GM19328 (cell line): ENCODE measurements around the gene SLC22A16.

Experiments used
- ATAC-seq: cut with Tn5 transposase; IDR thresholded peaks from one replicate; pipeline ENCODE4 v1.9.1; 2021; ENCODE audit warnings: mild to moderate bottlenecking, moderate library complexity; ENCODE audit not compliant: unreplicated experiment

SLC22A16 gene

GRCh38 chr6:110408901-110409300 lies 67.5 kb downstream of the SLC22A16 start:
- ATAC-seq: no peak

- ATAC-seq: no peak
Measured at GRCh38 chr6:110404607-110405006, 71.8 kb downstream of the SLC22A16 start.

GRCh38 chr6:110401585-110402176 lies 74.7 kb downstream of the SLC22A16 start:
- ATAC-seq: no peak

GRCh38 chr6:110400208-110400607 lies 76.2 kb downstream of the SLC22A16 start:
- ATAC-seq: no peak

- no peak for ATAC-seq
Measured at GRCh38 chr6:110399219-110400071, 77.0 kb downstream of the SLC22A16 start.

- ATAC-seq: no peak
Measured at GRCh38 chr6:110398778-110399177, 77.6 kb downstream of the SLC22A16 start.

DNA sequence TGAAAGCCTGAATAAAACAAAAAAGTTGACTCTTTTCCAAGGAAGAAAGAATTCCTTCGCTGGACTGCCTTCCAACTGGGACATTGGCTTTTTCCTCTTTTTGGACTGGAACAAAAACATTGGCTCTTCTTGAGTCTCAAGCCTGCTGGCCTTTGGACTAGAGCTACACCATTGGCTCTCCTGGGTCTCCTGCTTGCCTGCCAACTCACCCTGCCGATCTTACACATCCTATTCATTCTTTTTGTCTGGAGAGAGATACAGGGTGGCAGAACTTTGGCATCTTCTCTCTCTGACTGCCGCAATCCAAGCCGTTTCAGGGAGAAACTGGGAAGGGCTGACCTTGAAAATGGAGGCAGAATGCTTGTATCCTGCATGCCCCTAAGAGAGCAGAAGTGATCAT lies 81.2 kb downstream of the SLC22A16 start:
- no peak for ATAC-seq

- no peak for ATAC-seq
Measured at GRCh38 chr6:110394409-110394808, 82.0 kb downstream of the SLC22A16 start.

DNA sequence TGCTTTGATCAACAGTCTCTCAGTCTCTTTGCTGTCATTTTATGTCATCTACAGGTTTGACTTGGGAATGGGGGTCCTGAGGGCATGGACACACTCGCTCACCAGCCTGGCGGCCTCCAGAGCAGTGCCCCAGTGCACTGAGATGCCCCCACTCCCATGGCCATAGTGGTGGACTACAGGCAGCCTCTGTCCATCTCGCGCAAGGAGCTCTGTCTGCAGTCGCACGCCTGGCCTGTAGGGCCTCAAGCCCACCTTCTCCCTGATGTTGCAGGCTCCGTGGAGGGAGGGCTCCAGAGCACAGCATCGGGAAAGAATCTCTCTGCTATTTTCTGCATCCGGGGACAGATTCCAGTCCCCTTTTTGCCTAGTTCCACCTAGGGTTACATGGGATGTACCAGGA lies 83.7 kb downstream of the SLC22A16 start:
- ATAC-seq: no peak

GRCh38 chr6:110390404-110390803 lies 86.0 kb downstream of the SLC22A16 start:
- no peak for ATAC-seq

- no peak for ATAC-seq
Measured at GRCh38 chr6:110389689-110390382, 86.6 kb downstream of the SLC22A16 start.

DNA sequence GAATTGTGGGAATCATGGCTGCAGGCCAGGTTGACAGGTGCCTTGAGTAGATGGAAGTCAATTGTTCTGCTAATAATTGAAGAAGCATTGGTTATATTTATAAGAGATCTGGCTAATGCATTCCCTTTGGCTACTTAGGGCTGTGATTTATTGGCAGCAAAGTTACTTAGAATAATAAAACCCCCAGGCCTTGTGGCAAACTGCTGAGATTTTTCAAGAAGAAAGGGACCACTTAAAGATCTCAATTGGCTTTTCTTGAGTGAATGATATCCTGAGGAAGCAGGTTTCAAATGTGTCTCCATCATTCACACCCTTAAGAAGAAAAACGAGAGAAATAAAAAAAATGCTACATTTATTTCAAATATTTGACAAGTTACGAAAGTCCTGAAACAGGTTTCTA lies 88.4 kb downstream of the SLC22A16 start:
- ATAC-seq: no peak

DNA sequence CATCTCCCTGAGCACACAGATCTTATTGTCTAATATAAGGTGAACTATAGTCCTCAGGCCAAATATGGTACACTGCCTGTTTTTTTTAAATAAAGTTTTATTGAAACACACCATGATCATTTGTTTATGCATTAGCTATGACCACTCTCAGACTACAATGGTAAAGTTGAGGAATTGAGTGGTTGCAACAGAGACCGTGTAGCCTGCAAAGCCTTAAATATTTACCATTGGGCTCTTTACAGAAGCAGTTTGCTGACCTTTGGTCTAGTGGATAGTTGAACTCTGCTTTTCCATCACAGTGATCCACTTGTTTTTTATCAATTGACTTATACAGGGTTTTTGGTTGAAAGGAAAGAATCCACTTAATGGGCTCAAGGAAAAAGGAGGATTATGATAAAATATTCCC lies 91.0 kb downstream of the SLC22A16 start:
- ATAC-seq: no peak

- no peak for ATAC-seq
Measured at GRCh38 chr6:110378552-110378951, 97.9 kb downstream of the SLC22A16 start.
